ENCODE measurements around the gene SKIDA1.

SKIDA1 gene

DNA sequence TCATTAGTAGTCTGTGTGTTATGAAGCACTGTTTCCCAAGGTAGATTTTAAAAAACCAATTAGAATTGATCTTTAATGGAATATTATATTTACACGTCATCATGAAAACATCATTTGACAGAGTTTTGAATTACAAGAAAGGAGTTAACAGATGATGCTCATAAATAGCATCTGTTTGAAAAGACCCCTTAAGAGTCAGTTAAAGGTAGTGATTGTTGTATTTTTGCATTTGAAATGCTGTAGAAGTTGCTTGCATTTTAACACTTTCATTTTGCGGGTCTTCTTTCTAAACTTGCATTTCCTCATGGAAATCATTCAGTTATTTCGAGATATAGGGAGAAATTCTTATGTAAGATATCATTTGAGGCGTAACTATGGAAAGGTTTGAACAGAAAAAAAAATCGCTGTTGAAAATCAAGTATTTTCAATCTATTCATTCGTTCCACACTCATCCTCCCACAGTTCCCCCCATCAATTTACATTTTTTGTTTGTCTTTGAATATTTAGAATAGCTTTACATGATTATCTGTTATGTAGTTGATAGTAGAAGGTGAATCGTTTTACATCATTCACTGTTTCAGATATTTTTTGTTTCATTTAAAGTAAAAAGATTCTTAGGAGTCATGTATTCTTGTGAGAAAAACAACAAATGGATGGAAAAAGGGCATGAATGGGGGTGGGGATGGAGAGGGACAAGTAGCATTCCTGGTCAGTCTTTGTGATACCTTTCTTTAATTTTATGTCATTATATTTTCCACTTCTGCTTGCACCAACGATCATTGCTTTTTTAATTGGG is 3.0 kb upstream of the SKIDA1 start:
- DNase-seq: no peak

GRCh38 chr10:21527598-21528235 is 2.2 kb upstream of the SKIDA1 start:
- DNase-seq: no peak

DNA sequence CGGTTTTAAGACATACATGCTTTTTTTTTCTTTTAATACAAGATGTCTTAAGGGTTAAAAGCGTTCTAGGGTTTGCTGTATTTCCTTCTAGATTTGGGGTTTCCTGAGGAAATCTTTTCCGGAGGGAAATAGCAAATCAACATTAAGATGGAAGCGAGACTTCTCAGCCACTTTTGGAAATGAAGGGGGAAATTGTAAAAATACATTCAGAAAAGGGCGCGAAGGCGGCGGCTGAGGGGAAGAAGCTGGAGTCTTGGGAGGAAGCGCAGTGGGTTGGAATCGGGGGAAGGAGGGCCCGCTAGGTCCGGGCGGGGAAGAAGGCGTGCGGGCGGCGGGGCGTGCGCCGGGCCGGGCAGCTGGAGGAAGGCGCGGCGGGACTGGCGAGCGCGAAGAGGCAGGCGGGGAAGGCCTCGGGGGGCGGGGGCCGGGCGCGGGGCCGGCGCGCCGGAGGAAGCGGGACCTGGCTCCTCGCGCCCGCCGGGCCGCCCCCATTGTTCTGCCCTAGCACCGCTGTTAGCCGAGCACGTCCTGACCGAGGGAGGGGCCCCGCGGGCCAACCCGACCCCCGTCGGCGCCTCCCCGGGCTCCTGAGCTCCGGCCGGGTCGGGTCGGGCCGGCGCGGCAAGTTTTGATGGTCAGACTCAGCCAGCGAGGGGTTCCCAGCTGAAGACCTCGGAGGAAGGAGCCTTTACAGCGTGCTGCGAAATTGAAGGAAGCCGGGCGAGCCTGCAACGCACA is 1.5 kb upstream of the SKIDA1 start:
- DNase-seq: peak; percentile 30

GRCh38 chr10:21526188-21526859 is 842 bp upstream of the SKIDA1 start:
- peak; percentile 48 for DNase-seq

DNA sequence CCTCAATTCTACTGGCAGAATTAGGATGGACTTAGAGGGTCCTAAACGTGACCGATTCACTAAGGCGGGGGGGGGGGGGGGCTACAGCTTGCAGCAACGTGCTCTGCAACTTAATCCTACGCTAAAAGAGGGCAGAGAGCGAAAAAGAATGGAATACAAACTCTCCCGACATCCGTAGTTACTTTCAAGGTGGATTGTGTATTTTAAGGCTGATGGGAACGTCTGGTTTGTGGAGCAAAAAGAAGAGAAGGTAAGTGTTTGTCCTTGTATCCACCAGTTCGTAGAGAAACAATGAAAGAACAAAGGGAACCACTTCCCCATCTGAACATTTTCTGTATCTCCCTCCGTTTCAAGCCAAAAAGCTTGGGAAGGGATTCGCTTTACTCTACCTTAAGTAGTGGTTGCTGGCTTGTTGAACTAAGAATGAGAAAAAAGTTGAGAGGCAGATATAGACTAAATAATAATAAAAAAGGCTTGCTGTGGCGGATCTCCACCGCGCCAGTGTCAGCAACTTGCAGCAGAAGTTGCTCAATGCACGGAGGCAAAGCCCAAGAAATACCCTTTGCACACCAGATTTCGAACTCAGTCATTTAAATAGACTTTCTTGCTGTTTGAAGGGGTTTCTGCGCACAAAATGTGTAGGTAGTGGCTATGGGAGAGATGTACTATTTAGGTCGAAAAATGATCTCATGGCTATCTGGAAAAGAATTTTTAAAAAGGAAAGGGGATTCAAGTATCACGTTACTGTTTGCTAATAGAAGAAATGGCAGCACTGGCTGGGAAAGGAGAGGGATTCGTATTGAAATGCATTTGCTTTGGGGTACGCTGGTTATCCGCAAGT is 736 bp downstream of the SKIDA1 start:
- no peak for DNase-seq

- no peak for DNase-seq
Observed at GRCh38 chr10:21524131-21524525, 1.4 kb downstream of the SKIDA1 start.

- no peak for DNase-seq
Observed at GRCh38 chr10:21523557-21524008, 1.9 kb downstream of the SKIDA1 start.

GRCh38 chr10:21522631-21523406 is 2.7 kb downstream of the SKIDA1 start:
- DNase-seq: no peak

- no peak for DNase-seq
Observed at GRCh38 chr10:21521751-21522533, 3.5 kb downstream of the SKIDA1 start.

DNA sequence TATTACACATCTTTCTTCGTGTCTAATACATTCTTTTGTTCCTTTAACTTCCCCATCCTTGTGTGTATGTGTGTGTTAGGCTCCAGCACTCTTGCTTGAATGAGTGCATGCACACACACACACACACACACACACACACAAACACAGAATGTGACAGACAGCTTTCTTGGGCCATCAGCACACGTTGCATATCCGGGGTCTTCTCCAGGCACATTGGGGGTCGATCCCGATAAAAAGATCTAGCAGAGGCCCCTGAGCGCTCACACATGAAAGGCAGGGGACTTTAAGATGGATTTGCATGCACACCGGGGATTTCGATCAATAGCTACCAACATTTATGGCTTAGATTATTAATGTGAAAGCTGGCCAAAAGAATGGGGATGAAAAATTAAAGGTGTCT is 4.5 kb downstream of the SKIDA1 start:
- DNase-seq: no peak

GRCh38 chr10:21520509-21520908 is 5.0 kb downstream of the SKIDA1 start:
- DNase-seq: no peak

DNA sequence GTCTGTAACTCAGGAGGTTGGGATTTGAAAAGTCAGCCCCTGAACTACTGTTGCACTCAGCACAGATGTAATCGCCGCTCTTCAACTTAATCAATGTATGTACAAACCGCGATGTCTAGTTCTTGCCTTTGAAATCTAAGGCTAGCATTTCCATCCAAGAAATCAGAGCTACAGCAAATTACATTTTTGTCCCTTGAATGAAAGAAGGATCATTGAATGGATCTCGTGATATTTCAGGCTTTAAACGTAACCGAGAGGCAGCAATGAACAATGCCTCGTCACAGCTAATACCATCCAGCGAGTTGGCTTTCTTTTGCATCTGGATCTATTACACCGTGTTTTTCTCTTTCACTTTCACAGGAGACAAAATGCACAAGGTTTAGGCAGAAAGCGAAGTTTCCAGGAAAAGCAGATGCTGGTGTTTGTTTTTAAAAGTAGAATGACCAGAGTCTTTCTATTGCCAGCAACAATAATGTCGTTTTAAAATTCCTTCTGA is 5.5 kb downstream of the SKIDA1 start:
- no peak for DNase-seq

GRCh38 chr10:21519397-21519933 is 6.0 kb downstream of the SKIDA1 start:
- no peak for DNase-seq

GRCh38 chr10:21518641-21519396 is 6.7 kb downstream of the SKIDA1 start:
- DNase-seq: no peak

- no peak for DNase-seq
Observed at GRCh38 chr10:21518149-21518640, 7.3 kb downstream of the SKIDA1 start.

GRCh38 chr10:21517134-21518031 is 8.1 kb downstream of the SKIDA1 start:
- DNase-seq: no peak

DNA sequence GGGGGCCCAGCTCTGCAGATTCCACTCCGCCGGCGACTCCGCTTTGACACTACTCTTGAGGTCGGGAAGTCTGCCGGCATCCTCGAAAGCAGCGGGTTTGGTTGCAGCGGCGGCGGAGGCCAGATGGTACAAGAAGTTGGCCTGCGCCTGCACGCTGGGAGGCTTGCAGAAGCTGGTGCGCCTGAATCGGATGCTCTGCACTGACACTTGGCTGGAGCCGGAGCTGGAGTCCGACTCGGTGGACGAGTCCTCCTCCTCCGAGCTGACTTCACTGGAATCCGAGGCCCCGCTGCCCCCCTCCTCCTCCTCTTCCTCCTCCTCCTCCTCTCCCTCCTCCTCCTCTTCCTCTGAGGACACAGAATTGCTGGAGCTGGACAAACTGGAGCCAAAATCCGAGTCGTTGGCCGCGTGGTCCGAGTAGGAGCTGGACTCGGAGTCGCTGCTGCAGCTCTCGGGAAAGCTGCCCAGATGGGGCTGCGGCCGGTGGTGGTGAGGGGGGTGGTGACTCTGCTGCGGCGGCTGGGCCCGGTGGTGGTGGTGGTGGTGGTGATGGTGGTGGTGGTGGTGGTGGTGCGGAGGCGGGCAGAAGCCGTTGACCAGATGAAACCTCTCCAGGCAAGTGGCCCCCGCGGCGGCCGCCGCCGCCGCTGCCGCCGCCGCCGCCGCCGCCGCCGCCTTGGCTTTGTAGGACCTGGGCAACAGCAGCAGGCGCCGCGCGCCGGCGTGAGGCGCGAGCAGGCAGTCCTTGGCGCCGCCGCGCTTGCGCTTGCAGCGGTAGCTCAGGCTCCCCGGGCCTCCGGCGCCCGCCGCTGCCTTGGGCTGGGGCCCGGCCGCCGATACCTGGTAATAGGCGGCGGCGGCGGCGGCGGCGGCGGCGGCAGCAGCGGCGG is 9.0 kb downstream of the SKIDA1 start:
- peak; percentile 39 for DNase-seq

Measured in activated gamma-delta T cell (primary cell).